Spleen (tissue), 7 donors: Measurements from ENCODE around the gene SCN9A.

Experiments
- CTCF ChIP-seq, 11 experiments: fragments of 200-600 bp in 7 of 11; fragments of 450-650 bp in 4 of 11; sonication (generic) in 4 of 11; IDR thresholded peaks in 8 of 11; conservative IDR thresholded peaks in 3 of 11; 1 replicate in 7 of 11; 2 replicates in 4 of 11; pipeline versions ENCODE4 v1.4.0 to v1.8.0; 2016 to 2021; ENCODE audit warnings: antibody characterized with exemption in 11 of 11, inconsistent platforms in 4 of 11, mild to moderate bottlenecking in 1 of 11
- POLR2AphosphoS5 ChIP-seq, 3 donors: sonication (generic); formaldehyde crosslinking; IDR thresholded peaks; one replicate each; pipeline ENCODE4 v1.5.1; 2017; ENCODE audit warnings: antibody characterized with exemption in 3 of 3
- donor health status: DM: no; HTN: no; CAD: no; lungs with moderate emphysema.
- donor health status: DM: no; HTN: no; CAD: no.
- donor health status: DM: no; HTN: no; CAD: no.

DNA sequence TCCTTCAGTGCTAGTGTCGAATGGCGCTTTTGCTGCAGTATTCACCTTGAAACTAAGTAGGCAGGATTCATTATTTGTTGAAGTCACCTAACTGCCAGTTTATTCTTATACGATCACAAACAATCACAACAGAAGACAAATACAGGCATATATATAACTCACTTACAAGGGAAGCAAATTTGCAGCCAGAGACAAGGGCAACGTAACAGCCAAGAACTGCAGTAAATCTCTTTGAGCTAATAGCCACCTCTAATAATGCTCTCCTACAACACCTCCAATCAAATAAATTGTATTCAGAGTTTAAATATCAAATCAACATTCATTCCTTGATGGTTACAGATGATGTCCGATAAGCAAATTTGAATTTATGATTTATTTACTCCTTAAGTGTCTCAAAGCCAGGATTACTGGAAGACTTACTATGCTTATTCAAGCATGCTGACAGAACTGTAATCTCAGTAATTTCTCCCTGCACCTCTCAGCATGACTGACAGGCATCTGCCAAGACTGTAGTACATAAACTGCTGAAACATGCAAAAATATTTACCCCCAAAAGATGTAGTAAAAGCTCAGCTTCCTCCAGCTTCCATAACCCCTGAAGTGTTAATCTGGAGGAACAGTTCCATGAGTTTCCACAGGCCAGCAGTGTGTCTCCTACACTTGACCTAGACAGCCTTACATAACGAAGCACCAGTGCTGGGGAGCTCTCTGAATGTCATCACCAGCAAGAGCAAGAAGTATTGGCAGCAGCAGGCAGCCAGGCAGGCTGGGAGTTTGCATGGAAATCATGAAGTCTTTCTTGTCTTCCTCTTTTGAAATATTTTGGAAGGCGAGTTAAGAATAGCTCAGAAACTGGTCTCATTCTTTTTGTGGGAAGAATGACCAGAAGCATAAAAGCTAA is 227.0 kb downstream of the SCN9A start:
- no peak for TF ChIP-seq CTCF (IDR thresholded peaks at IDR 0.05 in 8 of 11, conservative IDR thresholded peaks at IDR 0.05 in 3 of 11)
- TF ChIP-seq POLR2AphosphoS5 (IDR thresholded peaks at IDR 0.05) = no peak
